ENCODE results near the gene UGDH. TPM values are rescaled to one million over a fixed set of nuclear protein-coding genes. Genes with fewer than 3 reads are reported as not detected.
A peak's percentile ranks its signal among the peaks of the same experiment; 100 is the strongest.

The UGDH gene
- total and polyA plus RNA-seq, 2 of the 13 experiments (the other 11 are each of a cell fraction or from before 2014, with no cell fraction given), result 99.0 to 384 TPM

DNA sequence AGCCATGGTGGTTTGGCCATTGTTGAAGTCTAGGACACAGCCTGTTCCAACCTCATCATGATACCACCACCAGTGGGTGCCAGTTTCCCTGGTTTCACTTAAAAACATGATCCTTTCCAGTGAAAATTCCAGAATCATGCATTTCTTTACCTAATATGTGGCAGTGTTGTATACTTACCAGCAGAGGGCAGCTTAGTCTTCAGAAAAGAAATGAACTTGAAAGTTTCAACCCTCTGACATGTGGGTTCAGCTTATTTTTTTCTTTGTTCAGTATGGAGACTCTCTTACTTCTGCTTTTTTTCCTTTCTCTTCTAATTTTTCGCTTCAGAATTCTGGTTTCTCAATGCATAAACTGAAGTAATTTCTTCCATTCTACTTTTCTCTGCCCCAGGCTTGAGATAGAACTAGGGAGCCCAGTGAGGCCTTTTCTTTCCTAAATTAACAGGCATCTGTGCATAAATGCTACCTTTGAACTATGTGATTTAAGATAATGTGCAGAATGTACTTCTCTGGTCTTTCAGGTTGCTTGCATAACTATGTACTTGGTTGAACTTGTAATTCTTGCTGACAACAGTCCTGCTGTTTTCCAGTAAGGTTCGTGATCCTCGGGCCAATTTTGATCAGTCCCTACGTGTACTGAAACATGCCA lies 57.7 kb downstream of the UGDH start (continued):
- peak; percentile 40; the same call in 1 of the 2 replicates for TF ChIP-seq ELF3 (CRISPR knock-in tag; IDR thresholded peaks at IDR 0.05)
- TF ChIP-seq HNRNPK (IDR thresholded peaks at IDR 0.05; ENCODE audit: low read depth, low read length, poor library complexity, severe bottlenecking), result no peak
- TF ChIP-seq RCOR2 (CRISPR knock-in tag; IDR thresholded peaks at IDR 0.05), result no peak; the same call in 1 of the 2 replicates
- TF ChIP-seq ZSCAN29 (CRISPR knock-in tag; conservative IDR thresholded peaks at IDR 0.05), result no peak
- TF ChIP-seq, protein P1, sequence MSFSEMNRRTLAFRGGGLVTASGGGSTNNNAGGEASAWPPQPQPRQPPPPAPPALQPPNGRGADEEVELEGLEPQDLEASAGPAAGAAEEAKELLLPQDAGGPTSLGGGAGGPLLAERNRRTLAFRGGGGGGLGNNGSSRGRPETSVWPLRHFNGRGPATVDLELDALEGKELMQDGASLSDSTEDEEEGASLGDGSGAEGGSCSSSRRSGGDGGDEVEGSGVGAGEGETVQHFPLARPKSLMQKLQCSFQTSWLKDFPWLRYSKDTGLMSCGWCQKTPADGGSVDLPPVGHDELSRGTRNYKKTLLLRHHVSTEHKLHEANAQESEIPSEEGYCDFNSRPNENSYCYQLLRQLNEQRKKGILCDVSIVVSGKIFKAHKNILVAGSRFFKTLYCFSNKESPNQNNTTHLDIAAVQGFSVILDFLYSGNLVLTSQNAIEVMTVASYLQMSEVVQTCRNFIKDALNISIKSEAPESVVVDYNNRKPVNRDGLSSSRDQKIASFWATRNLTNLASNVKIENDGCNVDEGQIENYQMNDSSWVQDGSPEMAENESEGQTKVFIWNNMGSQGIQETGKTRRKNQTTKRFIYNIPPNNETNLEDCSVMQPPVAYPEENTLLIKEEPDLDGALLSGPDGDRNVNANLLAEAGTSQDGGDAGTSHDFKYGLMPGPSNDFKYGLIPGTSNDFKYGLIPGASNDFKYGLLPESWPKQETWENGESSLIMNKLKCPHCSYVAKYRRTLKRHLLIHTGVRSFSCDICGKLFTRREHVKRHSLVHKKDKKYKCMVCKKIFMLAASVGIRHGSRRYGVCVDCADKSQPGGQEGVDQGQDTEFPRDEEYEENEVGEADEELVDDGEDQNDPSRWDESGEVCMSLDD (CRISPR knock-in tag; IDR thresholded peaks at IDR 0.05; ENCODE audit: borderline replicate concordance), result no peak
- TF ChIP-seq MXI1 (IDR thresholded peaks at IDR 0.05; ENCODE audit: borderline replicate concordance, low read depth, low read length), result peak; percentile 51; the same call in 2 of the 3 replicates
- TF ChIP-seq, protein P2, sequence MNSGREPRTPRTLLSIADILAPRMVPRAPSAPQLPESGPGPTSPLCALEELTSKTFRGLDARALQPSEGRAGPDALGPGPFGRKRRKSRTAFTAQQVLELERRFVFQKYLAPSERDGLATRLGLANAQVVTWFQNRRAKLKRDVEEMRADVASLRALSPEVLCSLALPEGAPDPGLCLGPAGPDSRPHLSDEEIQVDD (CRISPR knock-in tag; IDR thresholded peaks at IDR 0.05; ENCODE audit: borderline replicate concordance), result no peak
- TF ChIP-seq PHF8 (CRISPR knock-in tag; IDR thresholded peaks at IDR 0.05), result no peak
- TF ChIP-seq, protein P3, sequence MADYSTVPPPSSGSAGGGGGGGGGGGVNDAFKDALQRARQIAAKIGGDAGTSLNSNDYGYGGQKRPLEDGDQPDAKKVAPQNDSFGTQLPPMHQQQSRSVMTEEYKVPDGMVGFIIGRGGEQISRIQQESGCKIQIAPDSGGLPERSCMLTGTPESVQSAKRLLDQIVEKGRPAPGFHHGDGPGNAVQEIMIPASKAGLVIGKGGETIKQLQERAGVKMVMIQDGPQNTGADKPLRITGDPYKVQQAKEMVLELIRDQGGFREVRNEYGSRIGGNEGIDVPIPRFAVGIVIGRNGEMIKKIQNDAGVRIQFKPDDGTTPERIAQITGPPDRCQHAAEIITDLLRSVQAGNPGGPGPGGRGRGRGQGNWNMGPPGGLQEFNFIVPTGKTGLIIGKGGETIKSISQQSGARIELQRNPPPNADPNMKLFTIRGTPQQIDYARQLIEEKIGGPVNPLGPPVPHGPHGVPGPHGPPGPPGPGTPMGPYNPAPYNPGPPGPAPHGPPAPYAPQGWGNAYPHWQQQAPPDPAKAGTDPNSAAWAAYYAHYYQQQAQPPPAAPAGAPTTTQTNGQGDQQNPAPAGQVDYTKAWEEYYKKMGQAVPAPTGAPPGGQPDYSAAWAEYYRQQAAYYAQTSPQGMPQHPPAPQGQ (CRISPR knock-in tag; IDR thresholded peaks at IDR 0.05; ENCODE audit: borderline replicate concordance), result no peak
- no peak for TF ChIP-seq ZBTB21 (CRISPR knock-in tag; IDR thresholded peaks at IDR 0.05)
- no peak for TF ChIP-seq JARID2 (CRISPR knock-in tag; IDR thresholded peaks at IDR 0.05; ENCODE audit: insufficient replicate concordance)
- TF ChIP-seq, protein P4, sequence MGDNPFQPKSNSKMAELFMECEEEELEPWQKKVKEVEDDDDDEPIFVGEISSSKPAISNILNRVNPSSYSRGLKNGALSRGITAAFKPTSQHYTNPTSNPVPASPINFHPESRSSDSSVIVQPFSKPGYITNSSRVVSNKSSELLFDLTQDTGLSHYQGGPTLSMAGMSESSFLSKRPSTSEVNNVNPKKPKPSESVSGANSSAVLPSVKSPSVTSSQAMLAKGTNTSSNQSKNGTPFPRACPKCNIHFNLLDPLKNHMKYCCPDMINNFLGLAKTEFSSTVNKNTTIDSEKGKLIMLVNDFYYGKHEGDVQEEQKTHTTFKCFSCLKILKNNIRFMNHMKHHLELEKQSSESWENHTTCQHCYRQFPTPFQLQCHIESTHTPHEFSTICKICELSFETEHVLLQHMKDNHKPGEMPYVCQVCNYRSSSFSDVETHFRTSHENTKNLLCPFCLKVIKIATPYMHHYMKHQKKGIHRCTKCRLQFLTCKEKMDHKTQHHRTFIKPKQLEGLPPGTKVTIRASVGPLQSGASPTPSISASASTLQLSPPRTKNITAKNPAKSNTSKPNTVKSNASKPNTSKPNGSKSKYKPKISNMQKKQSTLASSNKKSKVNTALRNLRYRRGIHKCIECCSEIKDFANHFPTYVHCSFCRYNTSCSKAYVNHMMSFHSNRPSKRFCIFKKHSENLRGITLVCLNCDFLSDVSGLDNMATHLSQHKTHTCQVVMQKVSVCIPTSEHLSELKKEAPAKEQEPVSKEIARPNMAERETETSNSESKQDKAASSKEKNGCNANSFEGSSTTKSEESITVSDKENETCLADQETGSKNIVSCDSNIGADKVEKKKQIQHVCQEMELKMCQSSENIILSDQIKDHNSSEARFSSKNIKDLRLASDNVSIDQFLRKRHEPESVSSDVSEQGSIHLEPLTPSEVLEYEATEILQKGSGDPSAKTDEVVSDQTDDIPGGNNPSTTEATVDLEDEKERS (CRISPR knock-in tag; IDR thresholded peaks at IDR 0.05), result no peak
- no peak for TF ChIP-seq ESRRA (CRISPR knock-in tag; IDR thresholded peaks at IDR 0.05; ENCODE audit: low read depth)
- TF ChIP-seq, protein P5, sequence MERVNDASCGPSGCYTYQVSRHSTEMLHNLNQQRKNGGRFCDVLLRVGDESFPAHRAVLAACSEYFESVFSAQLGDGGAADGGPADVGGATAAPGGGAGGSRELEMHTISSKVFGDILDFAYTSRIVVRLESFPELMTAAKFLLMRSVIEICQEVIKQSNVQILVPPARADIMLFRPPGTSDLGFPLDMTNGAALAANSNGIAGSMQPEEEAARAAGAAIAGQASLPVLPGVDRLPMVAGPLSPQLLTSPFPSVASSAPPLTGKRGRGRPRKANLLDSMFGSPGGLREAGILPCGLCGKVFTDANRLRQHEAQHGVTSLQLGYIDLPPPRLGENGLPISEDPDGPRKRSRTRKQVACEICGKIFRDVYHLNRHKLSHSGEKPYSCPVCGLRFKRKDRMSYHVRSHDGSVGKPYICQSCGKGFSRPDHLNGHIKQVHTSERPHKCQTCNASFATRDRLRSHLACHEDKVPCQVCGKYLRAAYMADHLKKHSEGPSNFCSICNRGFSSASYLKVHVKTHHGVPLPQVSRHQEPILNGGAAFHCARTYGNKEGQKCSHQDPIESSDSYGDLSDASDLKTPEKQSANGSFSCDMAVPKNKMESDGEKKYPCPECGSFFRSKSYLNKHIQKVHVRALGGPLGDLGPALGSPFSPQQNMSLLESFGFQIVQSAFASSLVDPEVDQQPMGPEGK (CRISPR knock-in tag; IDR thresholded peaks at IDR 0.05), result no peak
- TF ChIP-seq, protein P6, sequence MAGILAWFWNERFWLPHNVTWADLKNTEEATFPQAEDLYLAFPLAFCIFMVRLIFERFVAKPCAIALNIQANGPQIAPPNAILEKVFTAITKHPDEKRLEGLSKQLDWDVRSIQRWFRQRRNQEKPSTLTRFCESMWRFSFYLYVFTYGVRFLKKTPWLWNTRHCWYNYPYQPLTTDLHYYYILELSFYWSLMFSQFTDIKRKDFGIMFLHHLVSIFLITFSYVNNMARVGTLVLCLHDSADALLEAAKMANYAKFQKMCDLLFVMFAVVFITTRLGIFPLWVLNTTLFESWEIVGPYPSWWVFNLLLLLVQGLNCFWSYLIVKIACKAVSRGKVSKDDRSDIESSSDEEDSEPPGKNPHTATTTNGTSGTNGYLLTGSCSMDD (CRISPR knock-in tag; IDR thresholded peaks at IDR 0.05), result no peak
- TF ChIP-seq RBM22 (optimal IDR thresholded peaks at IDR 0.05; ENCODE audit: low read length), result no peak
- TF ChIP-seq NFE2 (CRISPR knock-in tag; IDR thresholded peaks at IDR 0.05), result no peak
